Esophagus muscularis mucosa (tissue), 4 donors: ENCODE results near the gene TAF3. TPM values are rescaled to one million over a fixed set of nuclear protein-coding genes. Genes with fewer than 3 reads are reported as not detected.
"Not testable (repeated sequence)": the region's sequence is repeated elsewhere in the genome, so short reads cannot be mapped to it uniquely, and the experiment has no call there.

Experiments used
- DNase-seq: peaks from one replicate; pipeline ENCODE4 v3.0.0-alpha.2; 2017; ENCODE audit errors: extremely low spot score
- H3K27ac ChIP-seq, 4 donors: fragments of 200-600 bp; sonication (generic); replicated peaks in 1 of 4; 1 replicate in 3 of 4; 2 replicates in 1 of 4; pipeline ENCODE4 v1.5.1; 2016 to 2019; ENCODE audit warnings: mild to moderate bottlenecking in 1 of 4
- H3K27me3 ChIP-seq, 4 donors: fragments of 200-600 bp; sonication (generic); one replicate each; pipeline versions ENCODE4 v1.5.1 to v1.6.0; 2016 to 2019
- H3K36me3 ChIP-seq, 4 donors: fragments of 200-600 bp; sonication (generic); one replicate each; pipeline ENCODE4 v1.5.1; 2016 to 2019
- H3K4me1 ChIP-seq, 4 donors: fragments of 200-600 bp; sonication (generic); one replicate each; pipeline ENCODE4 v1.5.1; 2016 to 2019
- H3K4me3 ChIP-seq, 4 donors: fragments of 200-600 bp; sonication (generic); 1 replicate in 2 of 4; 2 replicates in 2 of 4; pipeline ENCODE4 v1.5.1; 2016 to 2019; ENCODE audit warnings: mild to moderate bottlenecking in 4 of 4, moderate library complexity in 1 of 4
- H3K9me3 ChIP-seq, 4 donors: fragments of 200-600 bp; sonication (generic); 1 replicate in 3 of 4; 2 replicates in 1 of 4; pipeline ENCODE4 v1.5.1; 2016 to 2019
- CTCF ChIP-seq, 3 experiments: fragments of 200-600 bp in 2 of 3; fragments of 450-650 bp in 1 of 3; sonication (generic) in 2 of 3; IDR thresholded peaks; one replicate each; pipeline ENCODE4 v1.5.1; 2017 to 2019; ENCODE audit warnings: antibody characterized with exemption in 3 of 3, mild to moderate bottlenecking in 2 of 3, moderate library complexity in 1 of 3
- EP300 ChIP-seq: sonication (generic); formaldehyde crosslinking; IDR thresholded peaks from one replicate; pipeline ENCODE4 v1.6.1; 2017; ENCODE audit warnings: antibody characterized with exemption
- POLR2A ChIP-seq: fragments of 450-650 bp; IDR thresholded peaks from one replicate; pipeline ENCODE4 v1.6.1; 2017; ENCODE audit warnings: antibody characterized with exemption, moderate library complexity, mild to moderate bottlenecking, low read depth
- POLR2AphosphoS5 ChIP-seq, 2 donors: sonication (generic); formaldehyde crosslinking; IDR thresholded peaks; one replicate each; pipeline ENCODE4 v1.6.1; 2017; ENCODE audit warnings: antibody characterized with exemption in 2 of 2
- WGBS: methylation state at CpG from one replicate; pipeline ENCODE4 v1.1.5; 2018; 5-methylcytosine and 5-hydroxymethylcytosine counted together
- intact Hi-C: fragments of 100-400 bp; cut with DNase I; formaldehyde crosslinking; loops from one replicate; pipeline ENCODE4 v1.15.1; 2023
- total RNA-seq, 4 donors: library from RNA; depleted of rRNA; stranded (reverse); fragments of >200 nt; gene quantifications; one replicate each; pipeline versions ENCODE4 v1.1.0 to v1.2.1, GENCODE V29; 2016

The TAF3 gene
- total RNA-seq, 4 donors from 2014 or later: 8.8 to 11.2 (median 10.7) TPM

GRCh38 chr10:7811000-7811399 lies 7.3 kb upstream of the TAF3 start:
- TF ChIP-seq CTCF (IDR thresholded peaks at IDR 0.05): no peak
- no peak for TF ChIP-seq EP300
- TF ChIP-seq POLR2AphosphoS5 (IDR thresholded peaks at IDR 0.05): no peak
- no peak for TF ChIP-seq POLR2A
- Histone ChIP-seq H3K27ac (no peak overlapping the region), H3K27me3 (no peaks in the 10 kb centered on the region), H3K4me1 (no peaks in the 10 kb centered on the region), H3K9me3 (no peaks in the 10 kb centered on the region), H3K36me3 (peaks cover 6 to 36% (median 26%) of the 10 kb centered on the region in 4 donors), H3K4me3 (no peak overlapping the region)
- DNase-seq: no peak
- WGBS: 76% methylated on average over 5 of the region's 5 CpGs
- intact Hi-C loops: no loop called here

DNA sequence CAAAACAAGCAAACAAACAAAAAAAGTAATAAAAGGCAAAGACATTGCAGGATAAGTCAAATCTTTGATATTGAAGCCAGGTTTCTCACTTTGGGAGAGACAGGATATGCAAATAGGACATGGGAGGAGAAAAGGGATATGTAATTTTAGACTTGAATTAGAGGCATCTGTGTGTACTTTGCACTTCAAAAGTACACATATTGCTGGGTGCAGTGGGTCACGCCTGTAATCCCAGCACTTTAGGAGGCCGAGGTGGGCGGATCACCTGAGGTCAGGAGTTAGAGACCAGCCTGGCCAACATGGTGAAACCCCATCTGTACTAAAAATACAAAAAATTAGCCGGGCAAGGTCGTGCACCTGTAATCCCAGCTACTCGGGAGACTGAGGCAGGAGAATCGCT lies 6.6 kb upstream of the TAF3 start:
- intact Hi-C loops, H3K27me3 ChIP-seq, H3K4me3 ChIP-seq, DNase-seq, H3K9me3 ChIP-seq, H3K4me1 ChIP-seq, H3K27ac ChIP-seq: not testable (repeated sequence)
- WGBS: 83% methylated on average over 7 of the region's 7 CpGs
- peaks cover 6 to 29% (median 21%) of the 10 kb centered on the region in 4 donors for H3K36me3 ChIP-seq

DNA sequence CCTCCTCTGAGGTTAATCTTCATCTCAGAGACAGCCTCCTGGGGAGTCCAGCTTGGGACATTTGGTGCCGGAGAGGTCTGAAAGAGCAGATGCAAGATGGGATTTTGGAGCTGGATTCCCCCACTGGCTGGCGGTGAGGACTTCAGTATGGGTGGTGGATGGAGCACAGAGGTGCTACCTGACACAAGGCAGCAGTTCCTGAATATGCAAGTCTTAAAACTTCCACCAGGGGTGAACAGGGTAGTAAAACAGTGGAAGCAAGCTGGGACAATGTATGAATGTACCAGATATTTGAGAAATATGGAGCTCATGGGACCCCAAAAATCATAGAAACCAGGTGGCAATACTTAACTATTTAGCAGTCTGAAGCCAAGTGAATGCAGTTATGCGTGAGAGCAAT lies 4.8 kb upstream of the TAF3 start:
- WGBS: 61% methylated on average over 3 of the region's 3 CpGs

DNA sequence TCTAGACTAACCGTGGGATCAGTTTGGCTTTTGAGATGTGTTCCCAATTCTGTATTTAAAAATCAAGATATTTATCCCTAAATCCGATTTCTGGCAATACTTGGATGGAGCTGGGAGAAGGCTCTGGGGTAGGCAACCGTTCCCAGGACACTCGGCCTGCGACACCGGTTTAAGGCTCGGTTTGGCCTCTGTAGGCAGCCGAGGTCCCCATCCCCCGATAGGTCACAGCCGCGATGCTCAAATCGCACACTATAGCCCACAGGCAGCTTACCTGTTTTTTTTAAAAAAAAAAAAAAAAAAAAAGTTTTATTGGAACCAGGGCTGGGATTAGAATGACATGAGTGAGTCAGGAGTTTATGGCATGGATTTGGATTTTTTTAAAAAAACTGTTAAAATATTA lies 729 bp upstream of the TAF3 start:
- peaks cover 17 to 29% (median 18%) of the 10 kb centered on the region in 4 donors for H3K4me1 ChIP-seq
- H3K27me3 ChIP-seq: no peaks in the 10 kb centered on the region
- 16% methylated on average over 8 of the region's 12 CpGs for WGBS
- intact Hi-C loops: no loop called here
- no peak overlapping the region for H3K27ac ChIP-seq
- H3K9me3 ChIP-seq: no peaks in the 10 kb centered on the region
- no peak for DNase-seq
- TF ChIP-seq POLR2A (no peak), CTCF (IDR thresholded peaks at IDR 0.05) (no peak), EP300 (no peak), POLR2AphosphoS5 (IDR thresholded peaks at IDR 0.05) (no peak)
- peaks cover 0 to 13% (median 0%) of the 10 kb centered on the region in 4 donors for H3K36me3 ChIP-seq
- peak overlapping the region; percentile 80 to 100 (median 89) for H3K4me3 ChIP-seq

More for the DNA sequence above, 4.8 kb upstream of the TAF3 start:
- H3K4me3 ChIP-seq: no peak overlapping the region
- intact Hi-C loops: no loop called here
- no peak overlapping the region for H3K27ac ChIP-seq
- H3K27me3 ChIP-seq: no peaks in the 10 kb centered on the region
- H3K9me3 ChIP-seq: no peaks in the 10 kb centered on the region
- peaks cover 0 to 7% (median 6%) of the 10 kb centered on the region in 4 donors for H3K4me1 ChIP-seq
- DNase-seq: no peak
- peaks cover 0 to 12% (median 5%) of the 10 kb centered on the region in 4 donors for H3K36me3 ChIP-seq
- TF ChIP-seq POLR2A: no peak
- no peak for TF ChIP-seq EP300
- no peak for TF ChIP-seq CTCF (IDR thresholded peaks at IDR 0.05)
- TF ChIP-seq POLR2AphosphoS5 (IDR thresholded peaks at IDR 0.05): no peak

- peaks cover 17 to 29% (median 18%) of the 10 kb centered on the region in 4 donors for H3K4me1 ChIP-seq
- H3K9me3 ChIP-seq: no peaks in the 10 kb centered on the region
- intact Hi-C loops: loop anchor here (2.0 kb wide), 1 partner anchor 29 kb away; the partner anchor contains the start of gene ATP5F1C
- H3K27ac ChIP-seq: peak overlapping the region; percentile 75 to 79 (median 78)
- peaks cover 0 to 17% (median under 1%) of the 10 kb centered on the region in 4 donors for H3K36me3 ChIP-seq
- no peak for DNase-seq
- H3K27me3 ChIP-seq: no peaks in the 10 kb centered on the region
- TF ChIP-seq CTCF (IDR thresholded peaks at IDR 0.05): no peak
- no peak for TF ChIP-seq POLR2A
- no peak for TF ChIP-seq POLR2AphosphoS5 (IDR thresholded peaks at IDR 0.05)
- TF ChIP-seq EP300: no peak
- H3K4me3 ChIP-seq: peak overlapping the region; percentile 80 to 100 (median 89)
- 2% methylated on average over 10 of the region's 10 CpGs for WGBS
These were observed 366 bp upstream of the TAF3 start for GRCh38 chr10:7817984-7818294.
